ENCODE measurements around the gene CHCHD3.
"Not testable (repeated sequence)": the region's sequence is repeated elsewhere in the genome, so short reads cannot be mapped to it uniquely, and the experiment has no call there.

CHCHD3 gene

DNA sequence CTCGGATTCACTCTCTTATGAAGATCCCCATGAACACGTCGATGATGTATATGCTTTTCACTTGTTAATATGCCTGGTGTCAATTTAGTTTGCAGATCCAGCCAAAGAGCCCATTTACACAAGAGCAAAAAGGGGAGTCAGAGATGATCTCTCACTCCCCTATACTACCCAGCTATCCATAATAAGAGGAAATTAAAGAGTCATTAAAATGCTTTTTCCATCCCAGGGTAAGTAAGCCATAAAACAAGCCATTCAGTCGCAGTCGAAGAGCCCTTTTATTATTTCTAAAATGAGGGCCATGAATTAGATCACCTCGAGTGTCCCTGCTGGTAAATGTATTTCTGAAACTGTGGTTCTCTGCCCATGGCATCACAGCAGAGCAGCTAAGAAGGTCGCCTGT is 41.2 kb downstream of the CHCHD3 start:
- DNase-seq, result no peak

GRCh38 chr7:133040178-133040577 is 41.7 kb downstream of the CHCHD3 start:
- no peak for DNase-seq

DNA sequence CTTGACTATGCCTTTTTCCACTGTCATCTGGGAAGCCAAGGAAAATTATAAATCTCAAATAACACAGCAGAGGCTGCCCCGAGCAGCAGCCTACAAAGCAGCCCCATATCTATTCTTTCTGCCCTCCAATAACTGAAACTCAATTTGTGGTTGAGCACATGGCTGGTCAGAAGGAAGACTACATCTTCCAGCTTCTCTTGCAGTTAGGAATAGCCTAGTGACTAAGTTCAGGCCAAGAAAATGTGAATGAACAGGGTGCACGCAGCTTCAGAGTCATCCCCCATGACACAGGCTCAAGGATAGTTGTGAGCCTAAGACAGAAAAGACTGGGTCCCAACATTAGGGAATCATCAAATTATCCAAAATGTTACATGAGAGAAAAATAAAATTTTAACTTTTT is 42.3 kb downstream of the CHCHD3 start:
- no peak for DNase-seq

GRCh38 chr7:133036289-133036688 is 45.6 kb downstream of the CHCHD3 start:
- DNase-seq, result no peak

DNA sequence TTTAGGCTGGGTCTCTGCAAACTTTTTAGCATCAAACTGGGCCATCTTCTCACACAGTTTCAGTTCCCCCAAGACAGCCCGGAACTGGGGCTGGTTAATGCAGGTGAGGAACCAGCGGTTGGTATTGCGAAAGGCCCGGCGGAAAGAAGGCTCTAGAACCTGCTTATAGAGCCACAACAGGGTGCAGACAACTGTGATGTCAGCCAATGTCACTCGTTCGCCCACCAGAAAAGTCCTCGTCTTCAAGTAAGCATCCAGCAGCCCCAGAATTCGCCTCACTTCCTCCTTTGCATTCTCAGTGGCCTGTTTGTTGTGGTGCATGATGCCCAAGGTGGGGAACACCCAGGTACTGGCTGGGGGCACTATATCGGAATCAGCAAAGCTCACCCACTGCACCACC is 46.6 kb downstream of the CHCHD3 start:
- not testable (repeated sequence) for DNase-seq

DNA sequence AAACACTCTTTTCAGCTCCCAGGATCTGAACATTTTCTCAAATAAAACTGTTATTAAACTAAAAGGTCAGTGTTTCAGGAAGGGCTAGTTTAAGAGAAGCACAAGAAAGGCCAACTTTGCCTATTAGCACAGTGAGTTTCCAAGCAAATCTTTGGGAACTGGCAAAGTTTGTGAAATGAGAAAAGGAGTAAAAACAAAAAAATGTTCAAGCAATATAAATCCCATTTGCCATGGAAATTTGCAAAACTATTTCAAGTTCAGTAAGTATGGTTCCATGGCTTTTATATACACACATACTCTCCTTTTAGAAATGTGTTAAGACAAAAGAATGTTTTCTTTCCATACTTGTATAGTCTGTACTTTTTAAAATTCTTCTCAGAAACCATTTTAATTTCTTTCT is 51.5 kb downstream of the CHCHD3 start:
- DNase-seq, result no peak

- DNase-seq, result no peak
Measured at GRCh38 chr7:133029463-133029862, 52.4 kb downstream of the CHCHD3 start.

DNA sequence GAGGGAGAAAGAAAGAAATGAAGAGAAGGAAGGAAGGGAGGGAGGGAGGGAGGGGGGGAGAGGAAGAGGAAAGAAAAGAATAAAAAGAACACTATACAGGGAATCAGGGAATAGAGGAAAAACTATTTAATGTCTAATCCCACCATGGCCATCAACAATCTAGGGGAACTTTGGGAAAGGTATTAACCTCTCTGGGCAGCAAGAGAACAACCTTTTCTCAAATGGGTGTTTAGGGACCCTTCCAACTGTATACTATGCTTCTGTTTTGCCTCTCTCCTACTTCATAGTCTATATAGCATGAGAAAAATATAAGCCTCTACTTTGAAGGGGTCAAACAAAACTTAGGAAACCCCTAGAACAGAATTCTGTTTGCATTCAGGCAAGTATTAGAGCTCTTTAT is 54.5 kb downstream of the CHCHD3 start:
- no peak for DNase-seq

- DNase-seq, result no peak
Measured at GRCh38 chr7:133026210-133026859, 55.6 kb downstream of the CHCHD3 start.

GRCh38 chr7:133025056-133025455 is 56.8 kb downstream of the CHCHD3 start:
- no peak for DNase-seq

DNA sequence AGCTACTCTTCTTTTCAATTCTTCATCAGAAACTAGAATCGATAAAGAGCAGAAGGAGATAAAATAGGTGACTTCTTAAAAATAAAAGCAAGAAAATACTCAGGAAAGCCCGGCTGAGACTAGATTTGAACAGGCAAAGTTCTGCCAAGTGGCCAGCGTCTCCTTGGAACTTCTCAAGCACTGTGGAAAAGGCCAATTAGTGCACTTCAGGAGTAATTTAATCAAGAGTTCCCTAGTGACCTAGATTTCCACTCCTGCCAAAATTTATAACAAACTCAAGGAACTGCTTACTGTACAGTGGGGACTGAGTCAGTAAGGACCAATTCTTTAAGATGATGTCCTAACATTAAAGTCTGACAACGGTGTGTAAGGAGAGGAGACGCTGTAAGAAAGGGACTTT is 57.3 kb downstream of the CHCHD3 start:
- DNase-seq, result no peak

DNA sequence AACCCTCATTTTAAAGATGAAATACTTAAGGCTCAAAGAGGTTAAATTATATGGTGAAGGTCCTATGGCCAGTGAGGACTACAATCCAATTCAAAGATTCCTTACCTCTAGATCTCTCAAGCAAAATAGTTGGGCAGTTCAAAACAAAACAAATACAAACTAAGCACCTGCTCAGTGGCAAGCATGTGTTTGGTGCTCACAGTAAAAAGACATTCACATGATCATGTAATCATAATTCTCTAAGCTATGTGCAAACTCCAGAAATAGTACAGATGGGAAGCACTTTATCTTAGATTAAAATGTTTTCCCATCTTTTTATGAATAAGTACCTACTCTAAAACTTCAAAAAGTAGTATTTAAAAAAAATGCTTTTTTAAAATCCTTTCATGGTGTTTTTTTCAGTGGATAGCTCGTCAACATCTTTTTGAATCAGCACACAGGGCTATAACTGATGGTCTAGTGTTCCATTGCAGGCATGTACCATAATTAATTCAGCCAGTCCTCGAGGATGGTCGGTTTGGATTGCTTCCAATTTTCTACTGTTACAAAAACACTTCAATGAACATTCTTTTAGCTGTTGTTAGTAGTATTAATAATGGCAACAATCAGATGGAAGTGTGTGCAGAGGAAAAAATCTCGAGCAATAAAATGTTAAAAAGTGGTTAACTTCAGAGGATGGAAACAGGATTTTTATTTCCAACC is 58.4 kb downstream of the CHCHD3 start:
- no peak for DNase-seq

GRCh38 chr7:133022661-133023060 is 59.2 kb downstream of the CHCHD3 start:
- DNase-seq, result no peak

- DNase-seq, result no peak
Measured at GRCh38 chr7:133021196-133021595, 60.7 kb downstream of the CHCHD3 start.

DNA sequence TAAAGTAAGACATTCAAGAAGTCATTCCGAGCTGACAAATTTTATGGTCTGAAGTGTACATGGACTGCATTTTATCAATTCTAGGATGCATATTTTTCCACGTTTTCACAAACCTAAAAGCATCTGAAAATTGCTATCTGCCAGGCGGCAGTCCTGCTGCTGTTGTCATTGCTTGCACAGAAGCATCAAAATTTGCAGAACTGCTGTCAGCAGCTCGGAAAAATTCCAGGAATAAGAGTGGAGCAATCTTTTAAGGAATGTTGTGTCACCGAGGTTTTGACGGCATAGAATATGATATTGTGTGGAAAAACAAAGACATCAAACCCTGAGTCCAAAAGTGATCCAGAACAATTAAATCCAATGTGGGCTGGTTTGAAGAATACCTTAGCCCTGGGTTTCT is 61.4 kb downstream of the CHCHD3 start:
- DNase-seq, result no peak

DNA sequence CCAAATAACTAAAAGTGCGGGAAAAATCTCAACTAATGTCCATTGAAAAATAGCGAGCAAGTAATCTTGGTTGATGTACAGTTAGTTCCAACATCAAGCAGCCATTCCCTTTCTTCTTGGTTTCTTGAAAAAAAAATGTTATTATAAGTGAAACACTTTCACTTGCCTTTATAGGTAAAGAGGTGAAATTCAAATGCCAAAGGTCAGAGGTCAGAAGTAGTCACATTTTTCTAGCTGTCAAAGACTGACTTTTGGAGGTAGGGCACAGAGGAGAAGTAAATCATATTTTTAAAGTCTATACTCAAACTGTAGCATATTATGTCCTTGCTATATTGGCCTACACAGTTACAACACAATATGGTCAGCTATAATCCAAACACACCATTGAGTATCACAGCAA is 62.3 kb downstream of the CHCHD3 start:
- DNase-seq, result no peak

- peak in 1 of 2 experiments; percentile 19 for DNase-seq
Measured at GRCh38 chr7:133016604-133017003, 65.3 kb downstream of the CHCHD3 start.

- DNase-seq, result no peak
Measured at GRCh38 chr7:133015888-133016287, 66.0 kb downstream of the CHCHD3 start.

DNA sequence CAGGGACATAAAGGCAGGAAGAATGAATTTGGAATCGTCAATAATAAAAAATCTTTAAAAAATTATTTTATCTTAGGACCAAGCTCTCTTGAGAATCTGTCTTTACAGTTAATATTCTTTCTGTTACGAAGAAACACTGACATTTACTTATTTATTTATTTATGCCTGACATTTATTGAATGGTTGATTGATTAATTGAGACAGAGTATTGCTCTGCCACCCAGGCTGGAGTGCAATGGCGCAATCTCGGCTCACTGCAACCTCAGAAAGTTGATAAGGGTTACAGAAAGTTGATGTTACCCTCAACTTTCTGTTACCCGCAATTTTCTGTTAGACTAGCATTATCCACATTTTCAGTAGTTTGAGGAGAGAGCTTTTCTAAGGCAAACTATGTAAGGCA is 70.1 kb downstream of the CHCHD3 start:
- DNase-seq, result no peak

GRCh38 chr7:133009426-133010252 is 72.3 kb downstream of the CHCHD3 start:
- no peak for DNase-seq

- no peak for DNase-seq
Measured at GRCh38 chr7:133007961-133008360, 73.9 kb downstream of the CHCHD3 start.

DNA sequence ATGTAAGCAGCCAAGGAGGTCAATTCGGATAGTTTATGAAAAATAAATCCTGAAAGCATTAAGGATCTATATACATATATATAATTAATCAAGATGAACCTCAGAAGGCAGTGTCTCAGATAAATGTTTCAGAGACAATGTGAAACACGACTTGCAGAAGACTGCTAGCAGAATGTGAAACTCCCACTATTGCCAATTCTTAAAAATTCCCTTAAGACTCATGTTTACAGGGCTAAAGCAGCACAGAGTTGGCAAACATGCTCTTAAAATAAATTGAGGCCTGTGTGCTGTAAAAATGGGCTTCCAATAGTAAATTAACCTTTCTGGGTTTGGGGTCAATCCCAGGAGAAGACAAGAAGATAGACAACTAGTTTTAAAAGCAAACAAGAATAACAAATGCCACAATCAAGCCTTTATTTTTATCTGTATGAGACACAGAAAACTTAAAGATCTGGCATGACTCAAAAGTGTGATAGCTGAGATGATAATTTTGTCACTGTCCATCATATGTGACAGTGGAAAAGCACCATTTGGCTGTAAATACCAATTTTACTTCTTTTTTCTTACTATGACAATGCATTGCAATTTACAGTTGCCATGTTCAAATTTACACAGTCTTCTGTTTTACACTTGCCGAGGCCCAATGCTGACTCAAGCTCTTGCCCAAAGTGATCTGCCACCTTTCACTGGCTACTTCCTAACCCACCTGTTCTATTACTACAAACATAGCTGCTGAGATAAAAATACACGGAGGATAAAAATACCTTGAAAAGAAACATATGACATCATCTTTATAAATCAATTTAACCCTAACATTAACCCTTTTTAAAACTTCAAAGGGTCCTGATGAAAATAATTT is 78.6 kb downstream of the CHCHD3 start:
- no peak for DNase-seq

DNA sequence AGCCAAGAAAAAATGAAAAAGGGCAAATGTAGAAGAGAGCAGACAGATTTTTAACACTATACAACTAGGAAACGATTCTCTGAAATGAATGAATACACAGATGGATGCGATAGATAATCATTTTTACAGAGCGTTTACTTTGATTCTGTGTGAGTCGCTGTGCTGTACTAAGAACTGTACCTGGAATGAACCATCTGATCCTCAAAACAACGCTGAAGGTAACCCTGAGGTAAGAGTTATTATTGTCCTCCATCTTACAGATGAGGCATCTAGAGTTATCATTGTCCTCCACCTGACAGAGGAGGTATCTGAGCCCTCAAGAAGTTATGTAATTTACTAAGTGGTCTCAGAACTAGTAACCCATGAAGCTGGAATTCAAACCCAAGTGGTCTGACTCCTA is 80.2 kb downstream of the CHCHD3 start:
- no peak for DNase-seq
